ENCODE data around the gene CCDC57.

Gene CCDC57

GRCh38 chr17:82120148-82120547 is 92.5 kb downstream of the CCDC57 start:
- TF ChIP-seq CTCF (IDR thresholded peaks at IDR 0.05; ENCODE audit: borderline replicate concordance, insufficient read depth, low read depth, low read length) = no peak
- no peak overlapping the region for H3K4me3 ChIP-seq (ENCODE audit: low read depth, low read length)

DNA sequence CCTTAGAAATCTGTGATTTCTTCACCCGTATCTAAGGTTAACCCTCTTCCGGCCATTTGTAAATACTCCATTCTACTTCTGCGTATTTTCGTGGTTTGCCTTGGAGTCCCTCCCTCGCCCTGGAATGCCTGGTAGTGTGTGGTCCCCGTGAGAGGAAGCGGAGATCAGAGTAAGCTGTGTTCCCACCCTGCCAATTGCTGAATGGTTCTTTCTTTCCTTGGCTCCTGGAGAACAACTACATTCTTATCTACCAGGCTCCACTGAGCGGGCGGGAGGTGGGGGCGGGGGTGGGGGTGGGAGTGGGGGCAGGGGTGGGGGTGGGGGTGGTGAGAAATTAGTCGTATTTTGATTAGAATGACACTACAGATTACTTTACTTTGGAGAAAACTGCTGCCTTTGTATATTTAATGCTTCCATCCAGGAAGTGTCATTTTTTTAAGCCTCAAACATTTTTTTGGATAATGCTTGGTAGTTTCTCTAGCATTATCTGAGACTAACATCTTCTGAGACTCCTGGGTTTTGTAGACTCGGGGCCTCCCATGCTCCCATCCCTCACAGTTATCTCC is 93.7 kb downstream of the CCDC57 start:
- TF ChIP-seq CTCF (IDR thresholded peaks at IDR 0.05; ENCODE audit: borderline replicate concordance, insufficient read depth, low read depth, low read length) = no peak
- H3K4me3 ChIP-seq (ENCODE audit: low read depth, low read length) = no peak overlapping the region

DNA sequence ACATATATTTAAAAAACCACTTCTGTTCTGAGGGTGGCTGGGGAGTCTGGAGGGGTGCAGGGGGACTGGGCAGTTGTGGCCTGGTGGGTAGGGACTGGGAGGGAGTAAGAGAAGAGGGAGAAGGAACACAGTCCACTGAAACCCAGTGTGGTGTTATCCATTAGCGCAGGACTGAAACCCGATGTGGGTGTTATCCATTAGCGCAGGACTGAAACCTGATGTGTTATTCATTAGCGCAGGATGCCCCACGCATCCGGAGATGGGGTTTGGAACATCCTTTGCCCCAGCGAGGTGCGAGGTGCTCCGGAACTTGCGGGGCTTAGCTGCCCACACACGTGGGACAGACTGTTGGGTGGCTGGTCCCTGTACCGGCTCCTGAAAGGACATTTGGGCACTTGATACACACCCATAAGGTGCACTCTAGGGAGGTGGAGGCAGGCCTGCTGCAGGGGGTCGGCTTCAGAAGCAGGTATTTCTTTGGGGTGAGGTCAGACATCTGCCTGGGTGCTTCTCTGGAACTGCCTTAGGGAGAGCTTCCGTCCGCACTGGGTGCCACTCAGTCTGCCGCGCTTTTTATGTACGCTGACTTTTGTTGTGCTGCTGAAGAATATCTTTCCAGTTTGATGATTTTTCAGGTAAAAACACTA is 94.4 kb downstream of the CCDC57 start:
- no peak overlapping the region for H3K4me3 ChIP-seq (ENCODE audit: low read depth, low read length)
- no peak for TF ChIP-seq CTCF (IDR thresholded peaks at IDR 0.05; ENCODE audit: borderline replicate concordance, insufficient read depth, low read depth, low read length)

DNA sequence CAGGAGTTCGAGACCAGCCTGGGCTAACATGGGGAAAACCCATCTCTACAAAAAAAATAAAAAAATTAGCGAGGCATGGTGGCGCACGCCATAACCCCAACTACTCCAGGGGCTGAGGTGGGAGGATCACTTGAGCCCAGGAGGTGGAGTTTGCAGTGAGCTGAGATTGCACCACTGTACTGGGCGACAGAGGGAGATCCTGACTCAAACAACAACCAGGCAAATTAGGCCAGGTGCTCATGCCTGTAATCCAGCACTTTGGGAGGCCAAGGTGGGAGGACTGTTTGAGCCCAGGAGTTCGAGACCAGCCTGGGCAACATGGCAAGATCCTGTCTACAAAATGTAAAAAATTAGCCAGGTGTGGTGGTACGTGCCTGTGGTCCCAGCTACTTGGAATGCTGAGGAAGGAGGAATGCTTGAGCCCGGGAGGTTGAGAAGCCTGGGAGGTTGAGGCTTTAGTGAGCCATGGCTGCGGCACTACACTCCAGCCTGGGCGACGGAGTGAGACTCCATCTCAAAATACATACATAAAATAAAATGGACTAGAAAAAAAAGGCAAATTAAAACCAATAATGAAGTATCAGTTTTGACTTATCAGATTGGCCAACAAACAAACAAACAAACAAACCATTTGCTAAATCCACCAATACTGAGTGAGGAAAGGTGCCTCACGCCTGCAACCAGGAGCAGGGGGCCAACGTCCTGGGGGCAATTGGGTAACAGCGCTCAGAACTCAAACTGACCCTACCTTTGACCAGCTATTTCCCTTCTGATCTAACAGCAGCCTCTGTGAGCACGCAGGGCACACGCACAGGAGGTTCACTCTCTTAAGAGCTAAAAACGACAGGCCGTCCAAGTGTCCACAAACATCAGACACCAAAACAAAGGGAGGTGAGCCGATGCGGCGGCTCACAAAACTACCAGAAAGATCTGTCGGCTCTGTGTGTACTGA is 95.2 kb downstream of the CCDC57 start:
- H3K4me3 ChIP-seq (ENCODE audit: low read depth, low read length) = no peak overlapping the region
- TF ChIP-seq CTCF (IDR thresholded peaks at IDR 0.05; ENCODE audit: borderline replicate concordance, insufficient read depth, low read depth, low read length) = no peak

DNA sequence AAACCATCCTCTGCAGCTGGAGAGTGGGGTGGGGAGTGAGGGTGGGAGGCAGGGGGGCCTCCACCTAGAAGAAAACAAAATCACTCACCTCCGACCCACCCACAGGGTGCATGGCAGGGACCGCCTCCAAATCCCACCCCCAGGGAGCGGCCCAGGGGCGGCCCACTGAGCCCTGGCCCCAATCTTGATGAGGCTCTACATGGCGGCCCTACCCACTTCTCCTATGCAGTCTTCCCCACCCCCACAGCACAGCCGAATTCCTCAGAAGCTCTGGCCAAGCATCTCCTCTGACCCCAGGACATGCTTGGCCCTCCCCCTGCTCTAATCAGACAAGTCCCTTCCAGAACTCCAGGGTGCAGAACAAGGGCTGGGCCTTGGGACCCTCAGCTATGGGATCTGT is 96.4 kb downstream of the CCDC57 start:
- TF ChIP-seq CTCF (IDR thresholded peaks at IDR 0.05; ENCODE audit: borderline replicate concordance, insufficient read depth, low read depth, low read length) = no peak
- H3K4me3 ChIP-seq (ENCODE audit: low read depth, low read length) = no peak overlapping the region

GRCh38 chr17:82114872-82115271 is 97.8 kb downstream of the CCDC57 start:
- TF ChIP-seq CTCF (IDR thresholded peaks at IDR 0.05; ENCODE audit: borderline replicate concordance, insufficient read depth, low read depth, low read length) = no peak
- H3K4me3 ChIP-seq (ENCODE audit: low read depth, low read length) = no peak overlapping the region

Measured in GM12875 (cell line).